NCI-H446 treated with DMSO at 0.1 percent for 48 hours (cell line): ENCODE data around the gene ITPRID1.
"Not testable (repeated sequence)": the region's sequence is repeated elsewhere in the genome, so short reads cannot be mapped to it uniquely, and the experiment has no call there.

Source experiments
- DNase-seq: peaks from one replicate; lab custom pipeline; 2025; lab: John Stamatoyannopoulos, UW

ITPRID1 gene

GRCh38 chr7:31516680-31517502, 3.0 kb downstream of the ITPRID1 start:
- no peak for DNase-seq

GRCh38 chr7:31517513-31517912, 3.6 kb downstream of the ITPRID1 start:
- no peak for DNase-seq

- DNase-seq, result no peak
Measured at GRCh38 chr7:31518766-31519165, 4.9 kb downstream of the ITPRID1 start.

- DNase-seq, result no peak
Measured at GRCh38 chr7:31521336-31522010, 7.6 kb downstream of the ITPRID1 start.

- DNase-seq, result no peak
Measured at GRCh38 chr7:31526864-31527263, 13.0 kb downstream of the ITPRID1 start.

GRCh38 chr7:31529103-31529502, 15.2 kb downstream of the ITPRID1 start:
- no peak for DNase-seq

- not testable (repeated sequence) for DNase-seq
Measured at GRCh38 chr7:31540651-31541185, 26.8 kb downstream of the ITPRID1 start.

- no peak for DNase-seq
Measured at GRCh38 chr7:31545549-31545948, 31.7 kb downstream of the ITPRID1 start.

- DNase-seq, result no peak
Measured at GRCh38 chr7:31549611-31550010, 35.7 kb downstream of the ITPRID1 start.

GRCh38 chr7:31550432-31550831, 36.5 kb downstream of the ITPRID1 start:
- DNase-seq, result peak; percentile 22

- no peak for DNase-seq
Measured at GRCh38 chr7:31553661-31554081, 39.8 kb downstream of the ITPRID1 start.

- DNase-seq, result no peak
Measured at GRCh38 chr7:31562002-31562401, 48.1 kb downstream of the ITPRID1 start.

GRCh38 chr7:31563522-31563921, 49.6 kb downstream of the ITPRID1 start:
- no peak for DNase-seq

- peak; percentile 7 for DNase-seq
Measured at GRCh38 chr7:31563951-31564350, 50.1 kb downstream of the ITPRID1 start.

- DNase-seq, result no peak
Measured at GRCh38 chr7:31564661-31565060, 50.8 kb downstream of the ITPRID1 start.

GRCh38 chr7:31569528-31569927, 55.6 kb downstream of the ITPRID1 start:
- DNase-seq, result no peak

GRCh38 chr7:31583526-31583925, 69.6 kb downstream of the ITPRID1 start:
- DNase-seq, result no peak

GRCh38 chr7:31583942-31584341, 70.1 kb downstream of the ITPRID1 start:
- no peak for DNase-seq

GRCh38 chr7:31595390-31595789, 81.5 kb downstream of the ITPRID1 start:
- no peak for DNase-seq

- peak; percentile 97 for DNase-seq
Measured at GRCh38 chr7:31602041-31602625, 88.2 kb downstream of the ITPRID1 start.

GRCh38 chr7:31603046-31603445, 89.2 kb downstream of the ITPRID1 start:
- peak; percentile 98 for DNase-seq

- DNase-seq, result no peak
Measured at GRCh38 chr7:31613604-31614003, 99.7 kb downstream of the ITPRID1 start.

- no peak for DNase-seq
Measured at GRCh38 chr7:31633467-31633866, 119.6 kb downstream of the ITPRID1 start.
